T follicular helper cell (primary cell): ENCODE measurements around the gene UGT3A1.

Experiments used
- DNase-seq: peaks from one replicate; pipeline ENCODE4 v3.0.0-alpha.2; 2020; ENCODE audit warnings: low read depth

UGT3A1 gene

DNA sequence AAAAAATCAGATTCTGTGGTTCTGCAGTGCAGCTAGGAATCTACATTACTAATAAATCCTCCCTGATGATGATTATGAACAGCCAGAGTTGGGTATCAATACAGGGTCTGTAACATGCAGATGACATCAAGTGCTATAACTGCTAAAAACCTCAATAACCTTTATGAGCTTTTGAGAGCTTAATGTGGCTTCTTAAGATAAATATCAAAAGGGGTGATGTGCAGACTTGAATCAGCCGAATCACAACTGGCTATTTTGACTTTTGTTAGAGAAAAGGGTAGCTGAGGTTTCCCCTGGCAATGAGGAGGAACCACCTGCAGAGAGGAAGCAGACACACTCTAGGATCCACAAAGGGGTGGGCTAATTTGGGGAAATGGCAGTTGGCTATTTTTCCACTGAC lies 83.0 kb downstream of the UGT3A1 start:
- DNase-seq, result no peak

DNA sequence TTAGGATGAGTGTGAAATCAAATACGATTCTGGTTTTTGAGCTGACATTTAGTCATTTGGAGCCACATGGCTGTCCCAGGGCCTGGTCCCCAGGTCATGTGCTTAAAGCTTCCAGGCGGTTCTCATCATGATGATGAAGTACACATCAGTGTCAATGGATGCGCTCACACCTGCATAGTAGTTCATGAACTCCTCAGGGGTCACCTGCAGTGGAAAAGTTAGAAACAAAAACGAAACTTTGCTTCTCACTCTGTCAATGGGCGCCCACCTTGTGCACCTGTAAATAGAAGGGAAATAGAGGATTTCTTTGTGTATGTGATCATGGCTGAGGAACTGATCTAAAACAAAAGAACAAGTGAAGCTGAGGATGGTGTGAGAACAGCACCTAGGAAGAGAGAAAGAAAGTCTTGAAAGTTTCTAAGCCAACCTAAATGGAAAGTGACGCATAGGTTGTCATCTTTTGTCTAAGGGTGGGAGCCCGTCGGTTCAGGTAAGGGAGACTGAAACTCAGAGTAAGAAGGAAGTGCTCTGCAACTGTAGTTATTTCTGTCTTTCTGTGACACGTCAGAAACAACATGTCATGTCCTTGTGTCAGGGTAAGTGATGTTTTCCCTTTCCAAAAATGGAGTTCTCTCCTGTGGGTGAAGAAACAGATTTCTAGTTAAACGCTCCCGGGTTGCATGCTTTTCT lies 86.6 kb downstream of the UGT3A1 start:
- DNase-seq, result no peak

DNA sequence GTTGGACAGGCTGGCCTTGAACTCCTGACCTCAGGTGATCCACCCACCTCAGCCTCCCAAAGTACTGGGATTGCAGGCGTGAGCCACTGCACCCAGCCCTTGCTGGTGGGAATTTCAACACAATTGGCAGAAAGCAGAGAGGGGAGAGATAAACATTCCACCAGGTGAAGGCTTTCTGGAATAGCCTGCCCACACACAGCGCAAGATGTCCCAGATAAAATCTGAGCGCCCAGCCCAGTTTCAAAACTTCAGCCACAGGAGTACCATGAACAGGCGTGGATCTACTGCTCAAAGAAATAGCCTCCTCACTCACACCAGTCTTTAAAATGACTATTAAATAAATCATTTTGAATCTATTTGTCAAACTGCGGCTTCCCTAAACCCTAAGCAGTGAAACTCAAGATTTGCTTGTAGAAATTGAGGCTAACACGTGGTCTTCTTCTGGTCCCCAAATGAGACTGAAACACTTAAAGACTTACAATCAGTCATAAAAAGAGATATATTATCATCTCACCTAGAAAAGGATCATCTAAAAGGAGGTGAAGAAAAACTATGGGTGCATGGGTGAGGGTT lies 87.5 kb downstream of the UGT3A1 start:
- DNase-seq, result no peak

DNA sequence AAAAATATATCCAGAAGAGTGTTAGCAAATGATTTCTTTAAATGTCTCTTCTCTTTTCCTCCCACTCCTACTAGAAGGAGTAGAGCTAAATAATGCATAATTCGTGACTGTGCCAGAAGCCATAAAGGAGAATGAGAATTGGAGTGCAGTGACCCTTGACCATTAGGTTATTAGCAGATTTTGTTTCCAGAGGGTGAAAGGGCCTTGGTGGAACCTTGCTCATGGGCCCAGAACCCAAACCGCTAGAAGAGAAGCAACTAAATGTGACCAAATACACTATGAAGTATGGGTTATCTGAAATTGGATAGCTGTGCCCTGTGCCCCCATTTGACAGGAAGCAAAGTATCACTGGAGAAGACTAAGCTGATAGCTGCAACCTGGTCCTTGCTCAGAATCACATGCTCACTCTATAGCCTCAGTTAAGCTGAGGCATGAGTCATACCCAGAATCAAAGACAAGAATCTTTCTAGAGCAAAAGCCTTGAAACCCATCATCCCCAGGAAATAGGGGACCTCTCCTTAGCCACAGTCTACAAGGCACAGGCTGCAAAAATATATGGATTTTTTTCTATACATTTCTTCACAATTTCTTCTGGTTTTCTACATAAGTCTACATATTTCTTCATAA lies 89.0 kb downstream of the UGT3A1 start:
- no peak for DNase-seq
